ENCODE measurements around the gene PROZ. TPM values are rescaled to one million over a fixed set of nuclear protein-coding genes. Genes with fewer than 3 reads are reported as not detected.

Gene PROZ
- total and polyA plus RNA-seq, 9 of the 15 experiments (the other 6 are each of a cell fraction or from before 2014, with no cell fraction given), result not detected

GRCh38 chr13:113202912-113203311, 44.5 kb downstream of the PROZ start (continued):
- TF ChIP-seq ZFP30 (CRISPR knock-in tag; IDR thresholded peaks at IDR 0.05; ENCODE audit: borderline replicate concordance) (no peak), FUS (optimal IDR thresholded peaks at IDR 0.05; ENCODE audit: low read depth, low read length) (no peak), DMBX1 (CRISPR knock-in tag; IDR thresholded peaks at IDR 0.05; ENCODE audit: borderline replicate concordance) (no peak), ZNF584 (CRISPR knock-in tag; IDR thresholded peaks at IDR 0.05; ENCODE audit: low read depth) (no peak)
- TF ChIP-seq, protein P1, sequence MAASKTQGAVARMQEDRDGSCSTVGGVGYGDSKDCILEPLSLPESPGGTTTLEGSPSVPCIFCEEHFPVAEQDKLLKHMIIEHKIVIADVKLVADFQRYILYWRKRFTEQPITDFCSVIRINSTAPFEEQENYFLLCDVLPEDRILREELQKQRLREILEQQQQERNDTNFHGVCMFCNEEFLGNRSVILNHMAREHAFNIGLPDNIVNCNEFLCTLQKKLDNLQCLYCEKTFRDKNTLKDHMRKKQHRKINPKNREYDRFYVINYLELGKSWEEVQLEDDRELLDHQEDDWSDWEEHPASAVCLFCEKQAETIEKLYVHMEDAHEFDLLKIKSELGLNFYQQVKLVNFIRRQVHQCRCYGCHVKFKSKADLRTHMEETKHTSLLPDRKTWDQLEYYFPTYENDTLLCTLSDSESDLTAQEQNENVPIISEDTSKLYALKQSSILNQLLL (CRISPR knock-in tag; IDR thresholded peaks at IDR 0.05; ENCODE audit: borderline replicate concordance), result no peak

DNA sequence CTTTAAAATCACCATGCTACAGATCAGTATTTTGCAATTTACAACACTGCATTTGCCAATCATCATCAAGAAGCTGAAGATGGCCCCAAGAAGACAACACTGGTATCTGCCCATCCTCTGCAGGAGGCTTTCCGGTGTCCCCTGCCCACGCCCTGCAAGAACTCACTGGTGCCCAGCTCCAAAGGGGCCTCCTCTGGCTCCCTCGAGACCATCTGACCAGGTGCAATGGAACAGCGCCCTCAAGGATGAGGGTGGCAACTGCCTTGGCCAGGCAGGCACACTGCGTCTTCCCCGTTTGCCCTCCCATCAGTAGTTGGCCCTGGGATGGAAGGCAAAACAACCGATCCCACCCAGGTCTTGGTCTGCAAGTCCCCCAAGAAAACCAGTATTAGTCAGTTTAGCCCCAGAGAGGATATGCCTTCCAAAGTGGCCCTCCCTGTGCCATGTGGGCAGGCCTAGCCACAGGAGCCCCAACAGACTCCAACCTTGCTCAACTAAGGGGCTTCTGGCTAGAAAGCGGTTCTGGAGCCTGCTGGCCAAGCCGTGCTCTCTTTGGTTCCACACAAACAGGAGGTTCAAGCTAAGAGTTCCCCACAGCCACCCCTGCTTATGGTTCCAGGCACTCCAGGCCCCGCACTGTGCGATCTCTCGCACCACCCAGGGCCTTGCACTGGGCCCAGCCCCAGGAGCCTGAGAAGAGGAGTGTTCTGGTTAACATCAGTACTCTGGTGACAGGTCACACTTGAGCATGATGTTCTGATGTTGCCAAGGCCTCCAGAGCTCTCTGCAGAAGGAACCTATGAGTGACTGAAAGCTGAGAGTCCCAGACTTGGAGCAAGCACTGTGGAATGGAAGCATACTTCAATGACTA, 45.3 kb downstream of the PROZ start:
- peaks cover 89% of the 10 kb centered on the region for H3K79me2 ChIP-seq (ENCODE audit: control insufficient read depth, insufficient read depth, low read length)
- H3K27ac ChIP-seq (ENCODE audit: extremely low read depth, low read depth, low read length), result no peak overlapping the region
- no peak overlapping the region for H2AFZ ChIP-seq (ENCODE audit: low read depth, low read length)
- BruUV-seq (replicated peaks), result no TSS peak
- H3K9ac ChIP-seq (ENCODE audit: insufficient read depth in 1 of 2, low read depth in 2 of 2, low read length in 2 of 2), result peak overlapping the region in 1 of 2 experiments; percentile 68; a peak in 1 of 4 replicates
- no peaks in the 10 kb centered on the region for H3K27me3 ChIP-seq (ENCODE audit: control insufficient read depth in 2 of 2, insufficient read depth in 2 of 2, low read length in 2 of 2)
- in situ Hi-C loops (cut with MboI), result no loop called here
- no peaks in the 10 kb centered on the region for H3K9me3 ChIP-seq (replicated peaks; ENCODE audit: control insufficient read depth, insufficient read depth, low read depth, low read length)
- intact Hi-C loops (cut with micrococcal nuclease), result loop anchor here (10.0 kb wide), 1 partner anchor 191 kb away; no protein-coding TSS in a partner anchor
- DNase-seq (ENCODE audit: extremely low read depth in 1 of 4, low spot score in 3 of 4) (no peak), ATAC-seq (no peak), FAIRE-seq (no peak)
- H3K4me3 ChIP-seq, result no peak overlapping the region
- CTCF ChIA-PET (ENCODE audit: low intra/inter-chr PET ratio), result no interaction called here
- no peak overlapping the region for H3K4me2 ChIP-seq (ENCODE audit: insufficient read depth, low read length)
- H4K20me1 ChIP-seq (replicated peaks; ENCODE audit: control insufficient read depth, insufficient read depth, low read length), result peaks cover 12% of the 10 kb centered on the region; the same call in 1 of the 2 replicates
- 93% methylated on average over 11 of the region's 12 CpGs for WGBS (ENCODE audit: insufficient coverage, low coverage, missing lambda C conversion rate)
- H3K36me3 ChIP-seq (ENCODE audit: control insufficient read depth, insufficient read depth, low read length), result peaks cover 83% of the 10 kb centered on the region; the same call in 2 of the 3 replicates
- H3K9me1 ChIP-seq (ENCODE audit: control insufficient read depth, insufficient read depth, low read length), result peaks cover 5% of the 10 kb centered on the region
- peaks cover 21% of the 10 kb centered on the region in 2 experiments; a peak in 4 of 5 replicates for H3K4me1 ChIP-seq (replicated peaks in 1 of 2; ENCODE audit: control insufficient read depth in 2 of 2, insufficient read depth in 2 of 2, low read length in 2 of 2)
- POLR2A ChIA-PET, result interaction anchor here (0.6 to 1.2 kb wide), 4 partner anchors 11 to 459 kb away, joined by 3 read pairs; no protein-coding TSS in a partner anchor
- no peak for TF ChIP-seq SRSF1 (IDR thresholded peaks at IDR 0.05; ENCODE audit: low read depth, low read length)
- TF ChIP-seq NCOA2 (IDR thresholded peaks at IDR 0.05; ENCODE audit: partially characterized antibody in 2 of 2), result no peak
- no peak for TF ChIP-seq ZNF274 (IDR thresholded peaks at IDR 0.05; ENCODE audit: borderline replicate concordance, low read depth, low read length)
- TF ChIP-seq MCM7 (IDR thresholded peaks at IDR 0.05), result no peak
- TF ChIP-seq DIDO1 (tag; IDR thresholded peaks at IDR 0.05; ENCODE audit: low read depth), result no peak
- TF ChIP-seq, protein P2, sequence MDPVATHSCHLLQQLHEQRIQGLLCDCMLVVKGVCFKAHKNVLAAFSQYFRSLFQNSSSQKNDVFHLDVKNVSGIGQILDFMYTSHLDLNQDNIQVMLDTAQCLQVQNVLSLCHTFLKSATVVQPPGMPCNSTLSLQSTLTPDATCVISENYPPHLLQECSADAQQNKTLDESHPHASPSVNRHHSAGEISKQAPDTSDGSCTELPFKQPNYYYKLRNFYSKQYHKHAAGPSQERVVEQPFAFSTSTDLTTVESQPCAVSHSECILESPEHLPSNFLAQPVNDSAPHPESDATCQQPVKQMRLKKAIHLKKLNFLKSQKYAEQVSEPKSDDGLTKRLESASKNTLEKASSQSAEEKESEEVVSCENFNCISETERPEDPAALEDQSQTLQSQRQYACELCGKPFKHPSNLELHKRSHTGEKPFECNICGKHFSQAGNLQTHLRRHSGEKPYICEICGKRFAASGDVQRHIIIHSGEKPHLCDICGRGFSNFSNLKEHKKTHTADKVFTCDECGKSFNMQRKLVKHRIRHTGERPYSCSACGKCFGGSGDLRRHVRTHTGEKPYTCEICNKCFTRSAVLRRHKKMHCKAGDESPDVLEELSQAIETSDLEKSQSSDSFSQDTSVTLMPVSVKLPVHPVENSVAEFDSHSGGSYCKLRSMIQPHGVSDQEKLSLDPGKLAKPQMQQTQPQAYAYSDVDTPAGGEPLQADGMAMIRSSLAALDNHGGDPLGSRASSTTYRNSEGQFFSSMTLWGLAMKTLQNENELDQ (CRISPR knock-in tag; IDR thresholded peaks at IDR 0.05; ENCODE audit: borderline replicate concordance), result no peak
- TF ChIP-seq FOXA3 (CRISPR knock-in tag; conservative IDR thresholded peaks at IDR 0.05 in 1 of 2, IDR thresholded peaks at IDR 0.05 in 1 of 2), result no peak
- no peak for TF ChIP-seq TRIM28 (IDR thresholded peaks at IDR 0.05)
- no peak for TF ChIP-seq HNRNPK (IDR thresholded peaks at IDR 0.05; ENCODE audit: low read depth, low read length, poor library complexity, severe bottlenecking)

Measured in K562 (cell line).